ENCODE measurements around the gene CLEC4M.

The CLEC4M gene

DNA sequence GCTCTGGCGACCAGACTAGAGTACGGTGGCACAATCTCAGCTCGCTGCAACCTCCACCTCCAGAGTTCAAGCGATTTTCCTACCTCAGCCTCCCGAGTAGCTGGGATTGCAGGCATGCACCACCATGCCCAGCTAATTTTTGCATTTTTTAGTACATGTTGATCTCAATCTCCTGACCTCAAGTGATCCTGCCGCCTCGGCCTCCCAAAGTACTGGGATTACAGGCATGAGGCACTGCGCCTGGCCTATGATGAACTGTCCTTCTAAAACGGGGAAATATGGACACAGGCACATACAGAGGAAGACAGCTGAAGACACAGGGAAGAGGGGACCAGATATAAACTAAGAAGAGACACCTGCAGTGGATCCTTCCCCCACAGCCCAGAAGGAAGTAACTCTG is 12.7 kb downstream of the CLEC4M start:
- peaks cover 19% of the 10 kb centered on the region for H3K4me1 ChIP-seq (ENCODE audit: control insufficient read depth, low read length)
- H3K79me2 ChIP-seq (ENCODE audit: control insufficient read depth, low read length): no peaks in the 10 kb centered on the region
- TF ChIP-seq, protein P1, sequence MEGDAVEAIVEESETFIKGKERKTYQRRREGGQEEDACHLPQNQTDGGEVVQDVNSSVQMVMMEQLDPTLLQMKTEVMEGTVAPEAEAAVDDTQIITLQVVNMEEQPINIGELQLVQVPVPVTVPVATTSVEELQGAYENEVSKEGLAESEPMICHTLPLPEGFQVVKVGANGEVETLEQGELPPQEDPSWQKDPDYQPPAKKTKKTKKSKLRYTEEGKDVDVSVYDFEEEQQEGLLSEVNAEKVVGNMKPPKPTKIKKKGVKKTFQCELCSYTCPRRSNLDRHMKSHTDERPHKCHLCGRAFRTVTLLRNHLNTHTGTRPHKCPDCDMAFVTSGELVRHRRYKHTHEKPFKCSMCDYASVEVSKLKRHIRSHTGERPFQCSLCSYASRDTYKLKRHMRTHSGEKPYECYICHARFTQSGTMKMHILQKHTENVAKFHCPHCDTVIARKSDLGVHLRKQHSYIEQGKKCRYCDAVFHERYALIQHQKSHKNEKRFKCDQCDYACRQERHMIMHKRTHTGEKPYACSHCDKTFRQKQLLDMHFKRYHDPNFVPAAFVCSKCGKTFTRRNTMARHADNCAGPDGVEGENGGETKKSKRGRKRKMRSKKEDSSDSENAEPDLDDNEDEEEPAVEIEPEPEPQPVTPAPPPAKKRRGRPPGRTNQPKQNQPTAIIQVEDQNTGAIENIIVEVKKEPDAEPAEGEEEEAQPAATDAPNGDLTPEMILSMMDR (IDR thresholded peaks at IDR 0.05; ENCODE audit: low read depth, low read length, poor library complexity, severe bottlenecking): no peak
- no peak for TF ChIP-seq EZH2phosphoT487 (IDR thresholded peaks at IDR 0.05; ENCODE audit: borderline replicate concordance, low read length)
- H3F3A ChIP-seq (ENCODE audit: control insufficient read depth, insufficient read depth): 0 out of 2 replicates have a peak, but pooled peaks cover 3% of the 10 kb centered on the region
- H3K9me3 ChIP-seq (ENCODE audit: control insufficient read depth, insufficient read depth, low read length): no peaks in the 10 kb centered on the region
- H3K36me3 ChIP-seq (ENCODE audit: control insufficient read depth, low read length): no peaks in the 10 kb centered on the region
- H3K27ac ChIP-seq (ENCODE audit: low read depth, low read length): no peak overlapping the region
- no peak overlapping the region for H3K4me2 ChIP-seq (ENCODE audit: low read length)
- H3K4me3 ChIP-seq (ENCODE audit: low read length): no peak overlapping the region
- H4K20me1 ChIP-seq (ENCODE audit: control insufficient read depth, insufficient read depth, low read depth, low read length): no peaks in the 10 kb centered on the region
- H3K9me2 ChIP-seq (replicated peaks; ENCODE audit: control insufficient read depth, low read length): no peaks in the 10 kb centered on the region
- H3K27me3 ChIP-seq (ENCODE audit: control insufficient read depth, low read length): no peaks in the 10 kb centered on the region

DNA sequence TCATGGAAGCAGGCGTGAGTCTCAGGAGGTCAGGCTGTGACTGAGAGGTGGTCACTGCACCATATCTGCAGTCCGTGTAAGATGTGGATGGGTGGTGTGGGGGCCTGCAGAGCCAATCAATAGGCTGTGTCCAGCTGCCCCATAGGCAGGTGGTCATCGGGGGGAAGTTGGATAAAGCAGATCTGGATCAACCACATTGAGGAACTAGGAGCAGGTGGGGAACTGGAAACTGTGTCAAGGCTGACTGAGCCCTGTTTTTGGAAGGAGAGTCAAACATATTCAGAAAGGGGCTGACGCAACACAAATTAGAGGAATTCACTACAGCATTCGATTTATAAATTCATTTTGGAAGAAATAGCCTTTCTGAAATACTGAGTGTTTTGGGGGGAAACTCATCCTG is 15.0 kb downstream of the CLEC4M start:
- TF ChIP-seq, protein P1 (IDR thresholded peaks at IDR 0.05; ENCODE audit: low read depth, low read length, poor library complexity, severe bottlenecking): no peak
- no peak for TF ChIP-seq EZH2phosphoT487 (IDR thresholded peaks at IDR 0.05; ENCODE audit: borderline replicate concordance, low read length)
- peaks cover 3% of the 10 kb centered on the region; the same call in 1 of the 2 replicates for H3K27me3 ChIP-seq (ENCODE audit: control insufficient read depth, low read length)

DNA sequence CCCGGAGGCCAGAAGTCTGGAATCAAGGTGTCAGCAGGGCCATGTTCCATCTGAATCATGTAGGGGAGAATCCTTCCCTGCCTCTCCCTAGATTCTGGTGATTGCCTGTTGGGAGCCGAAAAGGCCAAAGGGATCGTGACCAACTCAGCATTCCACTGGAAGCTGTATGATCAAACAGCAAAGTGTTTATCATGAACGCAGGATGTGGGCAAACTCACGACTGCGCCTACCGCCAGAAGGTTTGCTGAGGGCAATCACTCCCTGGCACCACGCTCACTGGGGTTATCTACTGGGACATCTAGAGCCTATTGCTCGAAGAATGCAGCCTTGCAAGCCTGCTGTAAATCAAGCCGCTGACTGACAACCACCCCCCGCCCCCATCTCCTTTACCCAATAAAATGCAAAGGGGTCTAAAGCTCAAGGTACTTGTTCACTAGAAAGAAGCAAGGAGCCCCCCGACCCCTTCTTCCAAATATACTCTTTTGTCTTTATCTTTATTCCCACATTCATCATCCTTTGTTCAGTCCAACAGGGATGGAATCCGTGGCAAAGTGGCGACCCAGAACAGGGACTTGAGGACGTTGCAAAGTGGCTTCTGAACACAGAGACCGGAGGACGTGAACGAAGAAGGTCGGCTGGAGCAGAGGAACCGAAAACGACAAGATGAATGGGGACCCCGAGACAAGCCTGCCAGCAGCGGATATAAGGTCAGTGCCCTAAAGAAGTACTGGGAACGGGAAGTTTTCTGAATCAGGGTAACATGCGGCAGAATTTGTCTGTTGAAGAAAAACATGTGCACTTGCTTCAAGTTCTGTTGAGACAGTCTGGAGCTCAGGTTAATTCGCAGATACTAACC is 16.8 kb downstream of the CLEC4M start:
- Histone ChIP-seq H3K79me2 (ENCODE audit: control insufficient read depth, low read length) (no peaks in the 10 kb centered on the region), H3K4me3 (ENCODE audit: low read length) (no peak overlapping the region), H4K20me1 (ENCODE audit: control insufficient read depth, insufficient read depth, low read depth, low read length) (no peaks in the 10 kb centered on the region), H3K27ac (ENCODE audit: low read depth, low read length) (no peak overlapping the region), H3K4me1 (ENCODE audit: control insufficient read depth, low read length) (peaks cover 15% of the 10 kb centered on the region), H3K9me3 (ENCODE audit: control insufficient read depth, insufficient read depth, low read length) (peaks cover 2% of the 10 kb centered on the region; the same call in 1 of the 2 replicates), H3F3A (ENCODE audit: control insufficient read depth, insufficient read depth) (0 out of 2 replicates have a peak, but pooled peaks cover 3% of the 10 kb centered on the region), H3K27me3 (ENCODE audit: control insufficient read depth, low read length) (peaks cover 10% of the 10 kb centered on the region), H3K4me2 (ENCODE audit: low read length) (no peak overlapping the region), H3K36me3 (ENCODE audit: control insufficient read depth, low read length) (no peaks in the 10 kb centered on the region), H3K9me2 (replicated peaks; ENCODE audit: control insufficient read depth, low read length) (no peaks in the 10 kb centered on the region)
- TF ChIP-seq, protein P1 (IDR thresholded peaks at IDR 0.05; ENCODE audit: low read depth, low read length, poor library complexity, severe bottlenecking): no peak
- TF ChIP-seq EZH2phosphoT487 (IDR thresholded peaks at IDR 0.05; ENCODE audit: borderline replicate concordance, low read length): no peak

More for the DNA sequence above, 15.0 kb downstream of the CLEC4M start:
- peak overlapping the region; percentile 49 for H3K4me2 ChIP-seq (ENCODE audit: low read length)
- 0 out of 2 replicates have a peak, but pooled peaks cover 3% of the 10 kb centered on the region for H3F3A ChIP-seq (ENCODE audit: control insufficient read depth, insufficient read depth)
- peaks cover 15% of the 10 kb centered on the region for H3K4me1 ChIP-seq (ENCODE audit: control insufficient read depth, low read length)
- no peaks in the 10 kb centered on the region for H3K79me2 ChIP-seq (ENCODE audit: control insufficient read depth, low read length)
- H3K9me2 ChIP-seq (replicated peaks; ENCODE audit: control insufficient read depth, low read length): no peaks in the 10 kb centered on the region
- H3K4me3 ChIP-seq (ENCODE audit: low read length): no peak overlapping the region; the same call in 1 of the 2 replicates
- no peaks in the 10 kb centered on the region for H3K36me3 ChIP-seq (ENCODE audit: control insufficient read depth, low read length)
- peak overlapping the region; percentile 52 for H3K27ac ChIP-seq (ENCODE audit: low read depth, low read length)
- no peaks in the 10 kb centered on the region for H3K9me3 ChIP-seq (ENCODE audit: control insufficient read depth, insufficient read depth, low read length)
- no peaks in the 10 kb centered on the region for H4K20me1 ChIP-seq (ENCODE audit: control insufficient read depth, insufficient read depth, low read depth, low read length)

Measured in DOHH2 (cell line).